ENCODE results near the gene ADSS2.

The ADSS2 gene

GRCh38 chr1:244362476-244362875 lies 89.2 kb downstream of the ADSS2 start:
- POLR2A ChIA-PET, result no interaction called here
- no peak for DNase-seq (ENCODE audit: extremely low spot score)
- TF ChIP-seq CTCF (IDR thresholded peaks at IDR 0.05; ENCODE audit: control extremely low read depth, extremely low read depth, low read depth, missing control alignments), result no peak
- CTCF ChIA-PET, result interaction anchor here (0.9 to 1.3 kb wide), 3 partner anchors 10 to 63 kb away, joined by 3 read pairs; a partner anchor contains a TSS

- DNase-seq (ENCODE audit: extremely low spot score), result no peak
- ChIA-PET CTCF (interaction anchor here (0.9 to 1.3 kb wide), 3 partner anchors 9 to 62 kb away, joined by 3 read pairs; a partner anchor contains a TSS), POLR2A (no interaction called here)
- no peak for TF ChIP-seq CTCF (IDR thresholded peaks at IDR 0.05; ENCODE audit: control extremely low read depth, extremely low read depth, low read depth, missing control alignments)
Measured at GRCh38 chr1:244361764-244362473, 89.8 kb downstream of the ADSS2 start.

Data from GM10248 (cell line).